H1 (cell line): Measurements from ENCODE around the gene CCNB1. TPM values are rescaled to one million over a fixed set of nuclear protein-coding genes. Genes with fewer than 3 reads are reported as not detected.

Source experiments
- CHD7 ChIP-seq: fragments of 300-600 bp; sonication (generic); IDR thresholded peaks from 2 replicates; pipeline ENCODE4 v1.7.1; 2012; ENCODE audit warnings: low read length, moderate library complexity, mild to moderate bottlenecking, inconsistent platforms; ENCODE audit not compliant: insufficient replicate concordance
- E2F6 ChIP-seq: IDR thresholded peaks from 2 replicates; pipeline ENCODE4 v1.6.1; 2012; ENCODE audit warnings: inconsistent platforms
- GTF2F1 ChIP-seq: IDR thresholded peaks from 2 replicates; pipeline ENCODE4 v1.6.1; 2012; ENCODE audit warnings: low read depth, low read length, improper control_type of control experiment, borderline replicate concordance
- JUN ChIP-seq: IDR thresholded peaks from 2 replicates; pipeline ENCODE4 v1.6.1; 2011; ENCODE audit warnings: low read depth, mild to moderate bottlenecking, improper control_type of control experiment, low read length
- KDM4A ChIP-seq: IDR thresholded peaks from one replicate; pipeline ENCODE4 v1.7.1; 2012; ENCODE audit warnings: low read depth, mild to moderate bottlenecking, moderate library complexity, low read length, inconsistent platforms; ENCODE audit not compliant: severe bottlenecking
- RBBP5 ChIP-seq: IDR thresholded peaks from 2 replicates; pipeline ENCODE4 v1.7.1; 2012; ENCODE audit warnings: low read depth, mild to moderate bottlenecking, inconsistent platforms, low read length, moderate library complexity, borderline replicate concordance
- SP4 ChIP-seq: IDR thresholded peaks from 2 replicates; pipeline ENCODE4 v1.6.1; 2012; ENCODE audit warnings: low read length, inconsistent platforms
- TAF7 ChIP-seq: optimal IDR thresholded peaks from 2 replicates; pipeline ENCODE3; 2011; ENCODE audit warnings: low read depth, mild to moderate bottlenecking, inconsistent platforms, low read length, moderate library complexity, borderline replicate concordance
- polyA plus RNA-seq, 7 experiments: library from polyadenylated mRNA; depleted of rRNA in 3 of 7; stranded (reverse) in 5 of 7; unstranded in 2 of 7; fragments of >200 nt in 5 of 7; fragments of 200-250 nt in 2 of 7; gene quantifications; 1 replicate in 5 of 7; 2 replicates in 1 of 7; 4 replicates in 1 of 7; pipeline versions ENCODE4 v1.2.1 to v1.2.3, GENCODE V29; 2011 to 2013; ENCODE audit warnings: missing spikeins in 2 of 7, mixed read lengths in 2 of 7
- total RNA-seq: library from RNA; stranded (reverse); fragmentation: NEBNext Ultra II Directional; extraction: Animal tissue kit (Norgen Biotek cat#: 25700); gene quantifications from 2 replicates; pipeline ENCODE4 v1.2.1, GENCODE V29; 2021

CCNB1 gene
- total and polyA plus RNA-seq, 2 of the 8 experiments (the other 6 are each of a cell fraction or from before 2014, with no cell fraction given): 122 to 338 TPM

- TF ChIP-seq CHD7 (no peak), JUN (no peak), E2F6 (peak; percentile 89), RBBP5 (peak; percentile 84; the same call in 1 of the 2 replicates), KDM4A (peak; percentile 58), SP4 (peak; percentile 89; the same call in 1 of the 2 replicates), GTF2F1 (no peak), TAF7 (peak; percentile 71)
Observed at GRCh38 chr5:69189162-69190086, 22.5 kb downstream of the CCNB1 start, which contains the start of gene CENPH (continued).
